Endothelial cell (in vitro differentiated cells): ENCODE data around the gene TSC1. TPM values are rescaled to one million over a fixed set of nuclear protein-coding genes. Genes with fewer than 3 reads are reported as not detected.
A peak's percentile ranks its signal among the peaks of the same experiment; 100 is the strongest.

Experiments used
- DNase-seq: peaks from one replicate; pipeline ENCODE4 v3.0.0; 2021; ENCODE audit warnings: low spot score
- H3K27ac Mint-ChIP-seq: one replicate; pipeline ENCODE4 v1.8.0; 2021; ENCODE audit warnings: mixed read lengths, inconsistent platforms; ENCODE audit not compliant: unreplicated experiment
- H3K27me3 Mint-ChIP-seq: one replicate; pipeline ENCODE4 v1.8.0; 2021; ENCODE audit warnings: mild to moderate bottlenecking, moderate library complexity, mixed read lengths, inconsistent platforms; ENCODE audit not compliant: unreplicated experiment
- H3K36me3 Mint-ChIP-seq: one replicate; pipeline ENCODE4 v1.8.0; 2021; ENCODE audit warnings: mild to moderate bottlenecking, low read depth, mixed read lengths, inconsistent platforms; ENCODE audit not compliant: unreplicated experiment
- H3K4me1 Mint-ChIP-seq: one replicate; pipeline ENCODE4 v1.8.0; 2021; ENCODE audit warnings: mild to moderate bottlenecking, mixed read lengths, inconsistent platforms; ENCODE audit not compliant: unreplicated experiment
- H3K4me3 Mint-ChIP-seq: one replicate; pipeline ENCODE4 v1.8.0; 2021; ENCODE audit warnings: mild to moderate bottlenecking, mixed read lengths, inconsistent platforms; ENCODE audit not compliant: unreplicated experiment
- H3K9me3 Mint-ChIP-seq: one replicate; pipeline ENCODE4 v1.8.0; 2021; ENCODE audit warnings: mixed read lengths, inconsistent platforms; ENCODE audit not compliant: unreplicated experiment
- total RNA-seq: library from RNA; stranded (reverse); fragmentation: NEBNext Ultra II Directional; extraction: Animal tissue kit (Norgen Biotek cat#: 25700); gene quantifications from one replicate; pipeline ENCODE4 v1.2.1, GENCODE V29; 2021; ENCODE audit not compliant: unreplicated experiment
- TF ChIP-seq, protein P1 (sequence below): fragments of 200-600 bp; sonication (generic); IDR thresholded peaks from one replicate; pipeline ENCODE4 v1.5.0; 2021; ENCODE audit warnings: antibody characterized with exemption; ENCODE audit not compliant: unreplicated experiment

The TSC1 gene
- total RNA-seq, 1 donor from 2014 or later: 65.3 TPM

DNA sequence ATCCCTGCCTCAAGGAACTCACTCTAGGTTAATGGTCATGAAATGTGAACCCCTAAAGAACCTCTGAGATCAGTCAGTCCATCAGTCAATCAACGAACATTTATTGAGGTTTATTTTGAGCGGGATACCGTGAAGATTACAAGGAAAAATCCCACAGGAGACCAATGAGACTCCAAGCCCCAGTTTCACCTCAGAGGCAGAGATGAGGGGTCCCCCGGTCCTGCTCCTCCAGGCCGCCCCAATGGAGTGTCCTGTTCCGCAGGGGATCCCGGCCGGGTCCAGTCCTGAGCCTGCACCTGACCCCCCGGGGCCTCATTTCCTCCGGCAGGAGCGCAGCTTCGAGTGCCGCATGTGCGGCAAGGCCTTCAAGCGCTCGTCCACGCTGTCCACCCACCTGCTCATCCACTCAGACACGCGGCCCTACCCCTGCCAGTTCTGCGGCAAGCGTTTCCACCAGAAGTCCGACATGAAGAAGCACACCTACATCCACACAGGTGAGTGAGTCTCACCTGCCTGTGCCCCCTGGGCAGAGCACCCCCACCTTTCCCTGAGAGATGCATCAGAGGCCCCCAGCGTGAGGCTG, 45.1 kb upstream of the TSC1 start:
- H3K4me3 Mint-ChIP-seq: no peak overlapping the region
- no peaks in the 10 kb centered on the region for H3K36me3 Mint-ChIP-seq
- no peaks in the 10 kb centered on the region for H3K9me3 Mint-ChIP-seq
- peaks cover 7% of the 10 kb centered on the region for H3K27me3 Mint-ChIP-seq
- no peak overlapping the region for H3K27ac Mint-ChIP-seq
- peaks cover 32% of the 10 kb centered on the region for H3K4me1 Mint-ChIP-seq
- TF ChIP-seq, protein P1, sequence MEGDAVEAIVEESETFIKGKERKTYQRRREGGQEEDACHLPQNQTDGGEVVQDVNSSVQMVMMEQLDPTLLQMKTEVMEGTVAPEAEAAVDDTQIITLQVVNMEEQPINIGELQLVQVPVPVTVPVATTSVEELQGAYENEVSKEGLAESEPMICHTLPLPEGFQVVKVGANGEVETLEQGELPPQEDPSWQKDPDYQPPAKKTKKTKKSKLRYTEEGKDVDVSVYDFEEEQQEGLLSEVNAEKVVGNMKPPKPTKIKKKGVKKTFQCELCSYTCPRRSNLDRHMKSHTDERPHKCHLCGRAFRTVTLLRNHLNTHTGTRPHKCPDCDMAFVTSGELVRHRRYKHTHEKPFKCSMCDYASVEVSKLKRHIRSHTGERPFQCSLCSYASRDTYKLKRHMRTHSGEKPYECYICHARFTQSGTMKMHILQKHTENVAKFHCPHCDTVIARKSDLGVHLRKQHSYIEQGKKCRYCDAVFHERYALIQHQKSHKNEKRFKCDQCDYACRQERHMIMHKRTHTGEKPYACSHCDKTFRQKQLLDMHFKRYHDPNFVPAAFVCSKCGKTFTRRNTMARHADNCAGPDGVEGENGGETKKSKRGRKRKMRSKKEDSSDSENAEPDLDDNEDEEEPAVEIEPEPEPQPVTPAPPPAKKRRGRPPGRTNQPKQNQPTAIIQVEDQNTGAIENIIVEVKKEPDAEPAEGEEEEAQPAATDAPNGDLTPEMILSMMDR: no peak
- DNase-seq: no peak

DNA sequence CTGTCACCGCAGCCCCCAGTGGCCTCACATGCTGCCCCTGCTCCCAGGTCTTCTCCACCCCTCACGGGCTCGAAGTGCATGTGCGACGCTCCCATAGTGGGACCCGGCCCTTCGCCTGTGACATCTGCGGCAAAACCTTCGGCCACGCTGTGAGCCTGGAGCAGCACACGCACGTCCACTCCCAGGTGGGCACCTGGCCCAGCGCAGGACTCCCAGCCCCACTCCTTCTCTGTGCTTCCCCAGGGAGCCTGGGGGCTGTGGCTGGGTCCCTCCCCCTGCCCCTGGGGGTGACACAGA, 44.5 kb upstream of the TSC1 start:
- Mint-ChIP-seq H3K4me1 (peaks cover 26% of the 10 kb centered on the region), H3K27me3 (peaks cover 6% of the 10 kb centered on the region), H3K36me3 (no peaks in the 10 kb centered on the region), H3K4me3 (no peak overlapping the region), H3K27ac (no peak overlapping the region), H3K9me3 (no peaks in the 10 kb centered on the region)
- TF ChIP-seq, protein P1: no peak
- DNase-seq: no peak

DNA sequence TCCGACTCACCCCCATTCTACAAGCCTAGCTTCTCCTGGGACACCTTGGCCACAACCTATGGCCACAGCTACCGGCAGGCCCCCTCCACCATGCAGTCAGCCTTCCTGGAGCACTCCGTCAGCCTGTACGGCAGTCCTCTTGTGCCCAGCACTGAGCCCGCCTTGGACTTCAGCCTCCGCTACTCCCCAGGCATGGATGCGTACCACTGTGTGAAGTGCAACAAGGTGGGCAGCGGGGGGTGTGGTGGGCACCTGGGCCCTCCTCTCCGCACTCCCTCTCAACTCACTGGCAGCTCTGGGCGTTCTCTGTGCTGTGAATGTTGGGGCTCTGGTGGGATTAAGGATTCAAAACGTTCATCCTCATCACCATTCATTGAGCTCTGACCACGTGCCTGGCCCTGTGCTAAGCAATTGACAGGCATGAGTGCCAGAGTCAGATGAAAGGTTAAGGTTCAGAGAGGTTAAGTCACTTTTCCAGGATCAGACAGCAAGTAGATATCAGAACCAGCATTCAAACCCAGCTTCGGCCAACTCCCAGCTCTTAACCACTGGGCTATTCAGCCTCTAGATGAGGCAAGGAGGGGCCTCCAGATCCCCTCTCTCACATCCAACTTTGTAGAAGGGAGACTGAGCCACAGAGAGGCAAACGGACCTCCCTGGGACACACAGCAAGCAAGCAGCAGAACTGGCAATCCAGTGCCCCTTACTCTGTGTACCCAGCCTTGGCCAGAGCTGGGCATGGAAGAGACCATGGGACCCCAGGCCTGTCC, 44.0 kb upstream of the TSC1 start:
- DNase-seq: no peak
- Mint-ChIP-seq H3K4me1 (peaks cover 21% of the 10 kb centered on the region), H3K27ac (peak overlapping the region; percentile 36), H3K27me3 (peaks cover 6% of the 10 kb centered on the region), H3K36me3 (no peaks in the 10 kb centered on the region), H3K9me3 (no peaks in the 10 kb centered on the region), H3K4me3 (no peak overlapping the region)
- TF ChIP-seq, protein P1: no peak

DNA sequence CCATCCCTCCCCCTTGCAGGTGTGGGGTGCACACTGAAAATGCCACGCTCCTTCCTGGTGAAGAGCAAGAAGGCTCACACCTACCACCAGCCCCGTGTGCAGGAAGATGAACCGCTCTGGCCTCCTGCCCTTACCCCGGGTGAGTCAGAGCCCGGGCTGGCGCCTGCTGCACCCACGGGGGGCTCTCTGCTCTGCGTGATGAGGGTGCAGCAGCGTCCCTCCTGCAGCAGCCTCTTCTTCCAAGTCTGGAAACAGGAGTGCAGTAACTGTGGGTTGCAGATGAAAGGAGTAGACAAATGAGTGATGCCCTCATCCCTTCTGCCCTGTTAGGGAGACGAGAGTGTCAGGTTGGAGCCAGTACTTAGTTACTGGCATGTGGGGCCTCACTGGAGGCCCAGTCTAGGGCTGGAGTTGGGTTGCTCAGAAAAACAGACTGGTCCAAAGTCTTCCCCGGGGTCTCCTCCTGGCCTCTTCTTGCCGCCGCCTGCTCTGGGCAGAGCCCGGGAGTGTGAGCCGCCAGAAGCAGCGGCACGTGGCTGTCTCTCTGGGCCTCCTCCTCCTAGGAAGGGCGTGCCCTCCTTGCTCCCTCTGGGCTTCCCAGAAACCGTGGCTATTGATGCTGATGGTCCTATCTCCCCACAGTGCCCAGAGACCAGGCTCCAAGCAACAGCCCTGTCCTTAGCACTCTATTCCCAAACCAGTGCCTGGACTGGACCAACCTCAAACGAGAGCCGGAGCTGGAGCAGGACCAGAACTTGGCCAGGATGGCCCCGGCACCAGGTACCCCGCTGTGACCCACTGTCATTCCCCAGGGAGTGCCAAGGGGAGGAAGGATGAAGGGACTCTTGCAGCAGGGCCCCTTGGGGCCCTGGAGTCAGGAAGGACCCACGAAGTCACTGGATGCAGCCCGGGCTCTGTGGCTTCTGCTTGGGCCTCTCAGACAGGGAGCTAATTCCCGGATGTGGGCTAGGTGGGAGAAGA, 42.5 kb upstream of the TSC1 start:
- Mint-ChIP-seq H3K4me1 (peaks cover 13% of the 10 kb centered on the region), H3K4me3 (no peak overlapping the region), H3K9me3 (no peaks in the 10 kb centered on the region), H3K27me3 (peaks cover 6% of the 10 kb centered on the region), H3K36me3 (no peaks in the 10 kb centered on the region), H3K27ac (no peak overlapping the region)
- no peak for DNase-seq
- TF ChIP-seq, protein P1: no peak
